IMR-90 (cell line): ENCODE data around the gene PLTP.

ENCODE experiments used
- BHLHE40 ChIP-seq: fragments of 150-350 bp; IDR thresholded peaks from 2 replicates; pipeline ENCODE4 v1.6.1; 2016; ENCODE audit warnings: mild to moderate bottlenecking, low read depth, low read length
- POLR2A ChIP-seq: IDR thresholded peaks from 2 replicates; pipeline ENCODE4 v1.6.1; 2012; ENCODE audit warnings: mild to moderate bottlenecking, low read depth, low read length
- SMC3 ChIP-seq: fragments of 150-350 bp; IDR thresholded peaks from 2 replicates; pipeline ENCODE4 v1.6.1; 2016; ENCODE audit warnings: low read depth, mild to moderate bottlenecking, antibody characterized with exemption, low read length, moderate library complexity

- no peak for TF ChIP-seq BHLHE40
- no peak for TF ChIP-seq POLR2A
- TF ChIP-seq SMC3 = no peak
These were observed 31.7 kb upstream of the PLTP start for GRCh38 chr20:45943613-45944012.
